ENCODE measurements around the gene SYNE4.

SYNE4 gene

GRCh38 chr19:36026091-36026876 is 17.7 kb upstream of the SYNE4 start:
- no peak for FAIRE-seq
- DNase-seq (ENCODE audit: insufficient read length, low spot score) = no peak
- no peak for TF ChIP-seq SPI1 (IDR thresholded peaks at IDR 0.05; ENCODE audit: low read depth, low read length)

GRCh38 chr19:36025541-36025940 is 16.9 kb upstream of the SYNE4 start:
- DNase-seq (ENCODE audit: insufficient read length, low spot score) = no peak
- no peak for FAIRE-seq
- TF ChIP-seq PAX5 (IDR thresholded peaks at IDR 0.05; ENCODE audit: insufficient read depth, low read length, severe bottlenecking) (no peak), POU2F2 (IDR thresholded peaks at IDR 0.05; ENCODE audit: low read depth, low read length) (no peak), SPI1 (IDR thresholded peaks at IDR 0.05; ENCODE audit: low read depth, low read length) (no peak), POLR2A (IDR thresholded peaks at IDR 0.05; ENCODE audit: low read depth, low read length) (no peak), TAF1 (IDR thresholded peaks at IDR 0.05; ENCODE audit: low read depth, low read length) (no peak), POLR2AphosphoS5 (IDR thresholded peaks at IDR 0.05; ENCODE audit: low read depth, low read length) (no peak)

- no peak for FAIRE-seq
- TF ChIP-seq TAF1 (IDR thresholded peaks at IDR 0.05; ENCODE audit: low read depth, low read length) = no peak
- no peak for TF ChIP-seq POLR2AphosphoS5 (IDR thresholded peaks at IDR 0.05; ENCODE audit: low read depth, low read length)
- TF ChIP-seq POU2F2 (IDR thresholded peaks at IDR 0.05; ENCODE audit: low read depth, low read length) = no peak
- TF ChIP-seq PAX5 (IDR thresholded peaks at IDR 0.05; ENCODE audit: insufficient read depth, low read length, severe bottlenecking) = no peak
- no peak for TF ChIP-seq SPI1 (IDR thresholded peaks at IDR 0.05; ENCODE audit: low read depth, low read length)
- TF ChIP-seq POLR2A (IDR thresholded peaks at IDR 0.05; ENCODE audit: low read depth, low read length) = no peak
- DNase-seq (ENCODE audit: insufficient read length, low spot score) = no peak
Observed at GRCh38 chr19:36023432-36023831, 14.8 kb upstream of the SYNE4 start.

GRCh38 chr19:36019061-36019670 is 10.6 kb upstream of the SYNE4 start:
- FAIRE-seq = no peak
- no peak for DNase-seq (ENCODE audit: insufficient read length, low spot score)
- TF ChIP-seq POLR2A (IDR thresholded peaks at IDR 0.05; ENCODE audit: low read depth, low read length) (no peak), SPI1 (IDR thresholded peaks at IDR 0.05; ENCODE audit: low read depth, low read length) (no peak), POLR2AphosphoS5 (IDR thresholded peaks at IDR 0.05; ENCODE audit: low read depth, low read length) (no peak), PAX5 (IDR thresholded peaks at IDR 0.05; ENCODE audit: insufficient read depth, low read length, severe bottlenecking) (no peak), TAF1 (IDR thresholded peaks at IDR 0.05; ENCODE audit: low read depth, low read length) (no peak), POU2F2 (IDR thresholded peaks at IDR 0.05; ENCODE audit: low read depth, low read length) (no peak)

DNA sequence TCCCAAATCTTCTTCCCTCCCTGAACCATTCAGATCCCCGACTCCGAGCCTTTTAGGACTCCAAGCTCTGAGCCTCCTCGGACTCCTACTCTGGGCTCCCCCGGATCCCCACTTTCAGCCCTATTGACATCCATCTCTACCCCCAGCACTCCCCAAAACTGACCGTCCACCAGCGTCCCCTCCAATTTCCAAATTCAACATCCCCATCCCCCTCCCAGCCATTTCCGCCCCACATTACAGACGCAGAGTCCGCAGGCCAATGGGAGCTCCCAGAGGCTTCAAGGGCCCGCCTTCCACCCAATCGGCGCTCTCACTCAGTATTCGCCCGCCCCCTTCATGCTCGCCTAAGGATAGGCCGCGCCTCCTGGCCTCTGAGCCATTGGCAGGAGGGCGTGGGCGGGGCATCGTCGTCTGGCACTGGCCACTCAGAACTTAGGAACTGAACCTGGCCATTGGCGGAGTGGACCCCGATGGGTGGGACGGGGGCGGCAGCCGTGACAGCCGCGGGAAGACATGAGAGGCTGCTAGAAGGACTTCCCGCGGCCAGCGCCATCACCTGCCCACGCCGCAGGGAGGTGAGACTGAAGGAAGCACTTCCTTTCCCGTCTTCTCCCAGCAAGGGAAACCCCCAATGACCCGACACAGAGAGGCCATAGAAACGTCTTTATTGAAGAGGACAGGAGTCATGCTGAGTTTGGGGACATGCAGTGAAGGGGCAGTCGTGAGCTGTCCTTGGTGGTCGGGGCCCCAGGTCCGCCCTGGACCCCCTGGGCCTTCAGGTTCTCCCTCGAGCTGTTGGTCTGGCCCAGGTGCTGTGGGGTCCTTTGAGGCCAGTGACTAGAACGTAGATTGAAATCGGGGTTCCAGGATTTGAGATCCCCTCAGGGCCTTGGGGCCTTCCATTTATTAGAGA is 5.7 kb upstream of the SYNE4 start, which contains the start of gene ALKBH6:
Gene ALKBH6 (minus strand): TSS at position 202 of the 913 bp plus-strand sequence. CDS start 816 bp downstream, outside the sequence.
- 0 out of 2 replicates have a peak, but pooled peaks have one; percentile 22 for TF ChIP-seq POLR2AphosphoS5 (IDR thresholded peaks at IDR 0.05; ENCODE audit: low read depth, low read length)
- no peak; the same call in 1 of the 2 replicates for TF ChIP-seq POLR2A (IDR thresholded peaks at IDR 0.05; ENCODE audit: low read depth, low read length)
- no peak for TF ChIP-seq POU2F2 (IDR thresholded peaks at IDR 0.05; ENCODE audit: low read depth, low read length)
- peak; percentile 30; the same call in 1 of the 2 replicates for TF ChIP-seq TAF1 (IDR thresholded peaks at IDR 0.05; ENCODE audit: low read depth, low read length)
- peak; percentile 91 for TF ChIP-seq PAX5 (IDR thresholded peaks at IDR 0.05; ENCODE audit: insufficient read depth, low read length, severe bottlenecking)
- peak; percentile 46 for TF ChIP-seq SPI1 (IDR thresholded peaks at IDR 0.05; ENCODE audit: low read depth, low read length)
- peak; percentile 99 for FAIRE-seq
- peak; percentile 98 for DNase-seq (ENCODE audit: insufficient read length, low spot score)

GRCh38 chr19:36013280-36014011 is 4.8 kb upstream of the SYNE4 start:
- no peak for DNase-seq (ENCODE audit: insufficient read length, low spot score)
- peak; percentile 33 for FAIRE-seq
- TF ChIP-seq SPI1 (IDR thresholded peaks at IDR 0.05; ENCODE audit: low read depth, low read length) (no peak), POLR2A (IDR thresholded peaks at IDR 0.05; ENCODE audit: low read depth, low read length) (no peak), TAF1 (IDR thresholded peaks at IDR 0.05; ENCODE audit: low read depth, low read length) (0 out of 2 replicates have a peak, but pooled peaks have one; percentile 6), POLR2AphosphoS5 (IDR thresholded peaks at IDR 0.05; ENCODE audit: low read depth, low read length) (no peak), PAX5 (IDR thresholded peaks at IDR 0.05; ENCODE audit: insufficient read depth, low read length, severe bottlenecking) (no peak), POU2F2 (IDR thresholded peaks at IDR 0.05; ENCODE audit: low read depth, low read length) (peak; percentile 22; the same call in 1 of the 2 replicates)

GRCh38 chr19:36010402-36010801 is 1.8 kb upstream of the SYNE4 start:
- no peak for FAIRE-seq
- no peak for TF ChIP-seq POLR2AphosphoS5 (IDR thresholded peaks at IDR 0.05; ENCODE audit: low read depth, low read length)
- TF ChIP-seq POLR2A (IDR thresholded peaks at IDR 0.05; ENCODE audit: low read depth, low read length) = no peak
- TF ChIP-seq SPI1 (IDR thresholded peaks at IDR 0.05; ENCODE audit: low read depth, low read length) = no peak
- TF ChIP-seq POU2F2 (IDR thresholded peaks at IDR 0.05; ENCODE audit: low read depth, low read length) = no peak
- TF ChIP-seq PAX5 (IDR thresholded peaks at IDR 0.05; ENCODE audit: insufficient read depth, low read length, severe bottlenecking) = no peak
- no peak for TF ChIP-seq TAF1 (IDR thresholded peaks at IDR 0.05; ENCODE audit: low read depth, low read length)

GRCh38 chr19:36009633-36010379 is 1.2 kb upstream of the SYNE4 start:
- no peak for DNase-seq (ENCODE audit: insufficient read length, low spot score)
- FAIRE-seq = no peak
- TF ChIP-seq PAX5 (IDR thresholded peaks at IDR 0.05; ENCODE audit: insufficient read depth, low read length, severe bottlenecking) (no peak), POU2F2 (IDR thresholded peaks at IDR 0.05; ENCODE audit: low read depth, low read length) (no peak), POLR2AphosphoS5 (IDR thresholded peaks at IDR 0.05; ENCODE audit: low read depth, low read length) (no peak), TAF1 (IDR thresholded peaks at IDR 0.05; ENCODE audit: low read depth, low read length) (no peak), SPI1 (IDR thresholded peaks at IDR 0.05; ENCODE audit: low read depth, low read length) (no peak), POLR2A (IDR thresholded peaks at IDR 0.05; ENCODE audit: low read depth, low read length) (no peak)

More at GRCh38 chr19:36010402-36010801, 1.8 kb upstream of the SYNE4 start:
- no peak for DNase-seq (ENCODE audit: insufficient read length, low spot score)

Measured in GM12891 (cell line).